GM18505 (cell line): Measurements from ENCODE around the gene CDC6.

Source experiments
- ATAC-seq: cut with Tn5 transposase; IDR thresholded peaks from one replicate; pipeline ENCODE4 v1.9.1; 2021; ENCODE audit not compliant: unreplicated experiment
- POLR2A ChIP-seq: IDR thresholded peaks from 4 replicates; pipeline ENCODE4 v1.6.1; 2011; ENCODE audit warnings: borderline replicate concordance; ENCODE audit not compliant: insufficient read depth, insufficient read length; ENCODE audit errors: extremely low read depth

Gene CDC6

DNA sequence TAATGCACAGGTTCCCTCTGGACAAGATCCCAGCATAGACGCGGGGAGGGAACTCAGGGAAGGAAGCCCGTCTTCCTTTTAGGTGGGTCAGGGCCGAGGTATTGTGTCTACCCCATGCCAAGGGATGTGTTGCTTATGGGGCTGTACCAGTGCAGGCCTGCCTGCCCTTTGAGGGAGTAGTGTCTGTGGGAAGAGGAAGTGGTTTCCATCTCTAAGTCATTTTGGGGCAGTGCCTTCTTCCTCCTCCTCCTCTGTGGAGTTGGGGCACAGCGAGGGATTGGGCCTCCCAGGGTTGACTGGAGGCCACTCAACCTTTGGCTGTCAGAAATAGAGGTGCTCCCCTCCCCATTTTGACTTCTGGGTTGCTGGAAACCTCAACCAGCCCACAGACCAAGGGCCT lies 50.4 kb downstream of the CDC6 start:
- no peak for ATAC-seq
- no peak for TF ChIP-seq POLR2A

DNA sequence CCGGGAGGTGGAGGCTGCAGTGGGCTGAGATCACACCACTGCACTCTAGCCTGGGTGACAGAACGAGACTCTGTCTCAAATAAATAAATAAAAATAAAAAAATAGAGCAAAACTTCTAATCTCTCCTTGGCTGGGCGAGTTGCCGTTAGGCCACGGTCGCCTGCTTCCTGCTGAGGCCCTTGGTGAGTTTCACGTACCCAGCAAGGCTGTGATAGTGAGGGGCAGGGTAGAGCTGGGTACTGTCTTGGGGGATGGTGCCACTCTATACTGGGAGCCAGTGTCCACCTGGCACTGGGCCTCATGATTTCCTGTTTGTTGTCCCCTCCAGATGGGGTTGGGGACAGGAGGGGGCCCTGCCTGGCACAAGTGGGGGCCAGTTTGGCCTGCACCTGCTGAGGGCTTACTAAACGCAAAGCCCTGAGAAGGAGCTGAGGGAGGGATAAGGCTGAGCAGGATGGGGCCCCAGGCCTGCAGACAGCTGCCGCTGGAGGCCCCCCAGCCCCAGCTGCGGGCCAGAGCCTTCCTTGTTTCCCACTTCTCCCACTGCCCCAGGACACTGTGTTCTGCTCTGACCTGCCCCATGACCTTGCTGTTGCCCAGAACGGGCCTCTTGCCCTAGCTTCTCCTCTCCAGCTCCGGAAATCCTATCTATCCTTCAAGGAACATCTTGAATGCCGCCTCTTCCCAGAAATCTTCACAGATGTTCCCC lies 51.4 kb downstream of the CDC6 start:
- no peak for ATAC-seq
- TF ChIP-seq POLR2A = no peak

DNA sequence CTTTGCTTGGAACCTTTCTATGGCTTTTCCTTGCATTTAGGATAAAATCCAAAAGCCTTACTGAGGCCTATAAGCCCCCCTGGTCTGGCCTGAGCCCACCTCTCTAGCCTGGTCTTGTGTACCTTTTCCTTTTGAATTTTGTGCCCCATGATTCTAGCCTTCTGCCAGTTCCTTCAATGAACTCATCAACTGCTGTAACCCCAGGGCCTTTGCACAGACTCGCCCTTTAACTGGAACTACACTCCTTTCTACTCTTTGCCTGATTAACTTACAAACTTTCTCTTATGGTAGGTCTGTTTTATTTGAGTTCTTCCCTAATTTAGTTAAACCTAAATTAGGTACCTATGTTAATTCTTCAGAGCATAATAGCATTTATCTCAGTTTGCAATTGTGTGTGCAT lies 52.6 kb downstream of the CDC6 start:
- ATAC-seq = no peak
- TF ChIP-seq POLR2A = no peak

DNA sequence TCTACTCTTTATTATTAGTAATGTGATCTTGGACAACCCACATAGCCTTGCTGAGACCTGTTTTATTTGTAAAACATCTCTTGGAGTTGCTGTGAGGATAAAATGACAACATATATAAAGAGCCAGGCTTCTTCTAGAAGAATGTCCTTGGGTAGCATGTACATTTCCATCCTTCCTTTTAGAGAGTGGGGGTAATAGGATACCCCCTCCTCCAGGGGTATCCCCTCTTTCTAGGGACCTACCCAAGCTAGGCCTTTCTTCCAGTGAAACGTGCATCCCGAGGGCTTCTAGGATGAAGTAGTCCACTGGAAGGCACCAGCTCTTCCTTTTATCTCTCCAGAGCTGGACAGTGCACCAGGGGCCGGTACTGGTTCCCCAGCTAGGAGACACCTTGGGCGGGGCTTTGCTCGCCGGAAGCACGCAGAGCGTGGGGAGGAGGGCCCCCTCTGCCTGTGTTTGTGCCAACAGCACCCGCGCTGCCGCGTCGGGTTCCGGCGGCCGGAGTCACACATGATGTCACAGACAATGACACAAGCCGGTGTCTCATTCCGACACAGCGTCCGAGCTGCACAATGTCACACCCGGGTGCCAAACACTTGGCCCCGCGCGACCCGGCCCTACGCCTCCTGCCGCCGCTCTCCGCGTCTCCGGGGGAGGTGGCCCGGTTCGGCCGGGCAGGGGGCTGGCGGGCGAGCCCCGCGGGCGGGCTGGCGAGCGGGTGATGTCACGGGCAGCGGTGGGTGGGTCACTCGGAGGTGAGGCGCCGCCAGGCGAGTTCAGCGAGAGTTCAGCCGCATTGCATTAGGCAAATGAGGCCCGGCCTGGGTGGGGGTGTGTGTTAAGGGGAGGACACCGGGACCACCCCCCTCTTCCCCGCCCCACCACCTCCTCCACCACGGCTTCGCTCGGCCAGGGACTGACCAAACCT lies 53.5 kb downstream of the CDC6 start:
- TF ChIP-seq POLR2A = peak; percentile 31
- peak; percentile 64 for ATAC-seq

DNA sequence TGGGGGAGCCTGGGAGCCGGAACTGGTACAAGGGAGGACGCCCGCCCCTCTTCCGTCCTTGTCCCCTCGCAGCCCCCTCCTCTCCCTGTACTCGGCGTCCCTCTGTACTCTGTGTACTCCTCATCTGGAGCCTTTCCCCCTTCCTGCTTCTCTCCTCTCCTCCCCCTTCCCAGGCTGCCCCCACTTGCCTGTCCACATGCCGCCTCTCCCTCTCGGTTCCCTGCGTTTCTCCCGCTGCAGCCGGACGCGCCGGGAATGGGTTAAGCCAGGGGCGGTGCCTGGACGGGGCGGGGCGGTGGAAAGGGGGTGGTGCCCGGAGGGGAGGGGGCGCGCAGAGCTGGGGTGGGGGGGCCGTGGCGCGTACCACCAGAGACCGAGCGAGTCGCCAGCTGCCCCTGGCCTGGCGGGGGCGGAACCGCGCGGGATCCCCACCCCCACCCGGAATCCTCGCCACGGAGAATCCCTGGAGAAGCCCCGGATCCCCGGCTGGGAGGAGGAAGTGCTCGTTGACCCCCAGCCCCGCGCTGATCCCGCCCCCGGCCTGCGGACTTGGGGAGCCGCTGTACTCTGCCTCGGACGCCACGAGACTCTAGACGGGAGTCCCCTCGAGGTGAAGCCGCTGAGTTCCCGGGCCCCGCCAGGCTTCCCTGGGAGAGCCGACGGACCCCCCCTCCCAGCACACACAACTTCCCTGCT lies 54.3 kb downstream of the CDC6 start:
- no peak for ATAC-seq
- TF ChIP-seq POLR2A = no peak

DNA sequence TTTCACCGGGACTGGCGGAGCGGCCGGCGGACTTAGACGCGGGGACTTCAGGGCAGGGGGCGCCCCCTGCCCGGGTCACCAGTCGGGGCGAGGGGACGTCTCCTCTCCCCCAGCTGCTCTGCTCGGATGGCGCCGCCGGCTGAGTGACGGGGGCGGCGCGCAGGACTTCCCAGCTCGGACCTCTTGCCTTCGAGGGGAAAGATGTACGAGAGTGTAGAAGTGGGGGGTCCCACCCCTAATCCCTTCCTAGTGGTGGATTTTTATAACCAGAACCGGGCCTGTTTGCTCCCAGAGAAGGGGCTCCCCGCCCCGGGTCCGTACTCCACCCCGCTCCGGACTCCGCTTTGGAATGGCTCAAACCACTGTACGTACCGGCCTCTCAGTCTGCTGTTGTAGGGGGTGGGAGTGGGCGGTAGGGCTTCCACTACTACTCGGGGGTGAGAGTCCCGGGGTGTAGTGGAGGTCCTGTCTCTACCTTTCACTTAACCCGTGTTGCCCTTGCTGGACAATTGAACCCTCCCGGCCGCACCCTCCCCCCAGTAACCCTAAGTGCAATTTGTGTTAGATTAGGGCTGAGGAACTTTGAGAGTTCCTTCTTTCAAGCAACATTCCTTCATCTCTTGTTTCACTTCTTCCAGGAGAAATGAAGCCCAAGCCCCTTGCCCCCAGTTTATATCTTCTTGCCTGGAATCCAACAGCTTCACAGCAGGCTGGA lies 55.0 kb downstream of the CDC6 start:
- no peak for TF ChIP-seq POLR2A
- no peak for ATAC-seq

DNA sequence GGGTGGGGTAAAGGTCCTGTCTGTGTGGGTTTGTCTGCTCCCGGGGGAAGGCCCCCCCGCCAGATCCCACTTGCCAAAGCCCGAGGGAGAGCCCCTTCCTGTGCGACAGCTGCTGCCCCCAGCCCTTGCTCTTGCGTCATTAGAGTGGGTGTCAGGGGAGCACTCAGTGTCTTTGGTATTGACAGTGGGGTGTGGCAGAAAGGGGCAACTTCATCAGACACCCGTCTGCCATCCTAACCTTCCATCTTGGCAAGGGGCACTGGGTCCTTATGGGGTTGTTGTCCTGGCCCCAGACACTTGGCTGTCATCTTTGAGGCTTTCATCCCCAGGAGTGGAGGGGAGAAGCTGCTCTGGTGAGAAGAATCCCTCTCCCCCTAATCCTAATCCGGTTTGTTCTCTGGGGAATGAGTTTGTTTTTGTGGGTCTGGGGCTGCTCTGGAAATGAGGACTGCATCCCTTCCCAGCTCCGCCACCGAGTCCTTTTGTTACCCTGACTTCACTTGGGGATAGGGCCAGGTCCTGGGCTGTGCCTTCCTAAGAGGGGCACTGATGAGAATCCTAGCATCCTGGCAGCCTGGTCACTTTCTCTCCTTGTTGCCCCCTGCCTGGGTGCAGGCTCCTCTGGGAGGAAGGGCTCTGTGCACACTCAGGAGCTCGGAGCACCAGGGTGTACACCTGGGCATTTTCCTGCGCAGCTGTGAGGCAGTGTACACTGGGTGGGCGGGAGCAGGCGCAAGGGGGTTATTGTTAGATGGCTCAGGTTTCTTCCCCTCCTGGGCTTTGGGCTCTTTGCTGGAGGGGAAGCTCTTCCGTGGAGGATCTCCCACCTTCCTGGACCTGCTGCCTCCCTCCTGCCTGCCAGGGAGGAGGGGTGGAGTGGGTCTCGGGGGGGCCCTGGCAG lies 55.8 kb downstream of the CDC6 start:
- ATAC-seq = no peak
- no peak for TF ChIP-seq POLR2A

DNA sequence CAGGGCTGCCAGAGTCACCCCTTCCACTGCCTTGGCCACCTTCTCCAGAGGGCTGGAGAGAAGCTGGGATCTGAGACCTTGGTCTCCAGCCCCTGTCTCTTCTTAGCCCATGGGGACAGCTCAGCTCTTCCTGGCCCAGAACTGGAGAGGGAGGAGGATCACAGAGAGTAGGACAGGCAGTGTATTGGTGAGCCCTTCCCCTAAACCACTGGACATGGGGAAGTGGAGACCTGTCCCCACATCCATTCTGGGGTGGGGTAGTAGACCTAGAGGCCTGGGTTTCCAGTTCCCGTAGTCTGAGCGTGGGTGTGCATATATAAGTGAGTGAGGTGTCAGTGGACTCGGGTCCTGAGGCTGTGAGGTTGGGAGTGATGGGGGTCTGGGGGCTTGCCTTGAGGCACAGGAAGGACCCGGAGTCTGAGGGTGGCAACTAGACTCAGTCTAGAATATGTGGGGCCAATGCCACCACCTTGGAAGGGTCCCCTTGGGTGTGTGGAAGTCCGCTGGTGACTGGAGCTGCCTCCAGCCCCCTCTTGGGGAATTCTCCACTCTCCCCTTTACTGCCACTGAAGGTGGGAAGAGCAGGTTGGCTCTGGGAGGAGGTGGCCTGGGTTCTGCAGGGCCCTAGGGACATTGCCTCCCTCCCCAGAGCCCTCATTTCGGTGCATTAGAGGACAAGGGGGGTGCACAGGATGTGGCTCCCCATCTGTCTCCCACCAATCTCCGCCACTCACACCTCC lies 56.9 kb downstream of the CDC6 start:
- TF ChIP-seq POLR2A = no peak
- ATAC-seq = no peak

DNA sequence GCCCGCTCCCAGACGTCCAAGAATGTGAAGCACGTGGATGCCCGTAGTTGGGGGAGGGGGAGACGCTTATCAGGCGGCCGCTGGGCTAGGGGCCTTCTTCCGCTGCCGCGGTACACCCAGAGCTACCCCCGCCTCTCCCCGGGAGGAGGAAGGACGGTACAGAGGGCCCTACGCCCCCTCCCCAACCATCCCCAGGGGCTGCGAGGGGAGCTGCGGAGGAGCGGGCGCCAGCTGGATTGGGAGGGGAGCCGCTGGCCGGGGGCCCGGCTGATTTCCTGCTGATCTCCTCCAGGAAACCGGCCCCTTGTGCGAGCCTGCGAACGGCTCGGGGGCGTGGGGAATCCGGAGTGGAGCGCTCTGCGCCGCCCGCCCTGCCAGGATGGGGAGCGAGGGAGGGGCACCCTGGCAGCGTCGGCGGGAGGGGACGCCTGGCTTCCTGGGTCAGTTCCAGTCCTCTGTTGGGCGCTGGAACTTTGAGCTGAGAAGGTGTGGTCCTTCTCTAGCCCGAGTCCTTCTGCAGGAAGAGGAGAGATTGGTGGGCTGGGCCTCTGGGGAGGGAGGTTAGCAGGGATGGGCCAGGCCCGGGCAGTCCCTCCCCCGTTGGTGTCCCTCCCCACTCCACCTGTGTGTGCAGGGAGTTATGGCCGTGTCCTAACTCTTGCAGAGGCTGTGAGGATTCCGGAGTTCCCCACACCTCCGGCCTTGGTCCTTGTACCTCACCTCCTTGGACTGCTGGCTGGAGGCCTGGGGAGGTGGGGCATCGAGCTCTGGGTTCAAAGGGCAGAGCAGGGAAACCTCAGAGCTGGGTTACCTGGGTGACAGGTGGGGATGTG lies 57.7 kb downstream of the CDC6 start:
- no peak for ATAC-seq
- TF ChIP-seq POLR2A = no peak

DNA sequence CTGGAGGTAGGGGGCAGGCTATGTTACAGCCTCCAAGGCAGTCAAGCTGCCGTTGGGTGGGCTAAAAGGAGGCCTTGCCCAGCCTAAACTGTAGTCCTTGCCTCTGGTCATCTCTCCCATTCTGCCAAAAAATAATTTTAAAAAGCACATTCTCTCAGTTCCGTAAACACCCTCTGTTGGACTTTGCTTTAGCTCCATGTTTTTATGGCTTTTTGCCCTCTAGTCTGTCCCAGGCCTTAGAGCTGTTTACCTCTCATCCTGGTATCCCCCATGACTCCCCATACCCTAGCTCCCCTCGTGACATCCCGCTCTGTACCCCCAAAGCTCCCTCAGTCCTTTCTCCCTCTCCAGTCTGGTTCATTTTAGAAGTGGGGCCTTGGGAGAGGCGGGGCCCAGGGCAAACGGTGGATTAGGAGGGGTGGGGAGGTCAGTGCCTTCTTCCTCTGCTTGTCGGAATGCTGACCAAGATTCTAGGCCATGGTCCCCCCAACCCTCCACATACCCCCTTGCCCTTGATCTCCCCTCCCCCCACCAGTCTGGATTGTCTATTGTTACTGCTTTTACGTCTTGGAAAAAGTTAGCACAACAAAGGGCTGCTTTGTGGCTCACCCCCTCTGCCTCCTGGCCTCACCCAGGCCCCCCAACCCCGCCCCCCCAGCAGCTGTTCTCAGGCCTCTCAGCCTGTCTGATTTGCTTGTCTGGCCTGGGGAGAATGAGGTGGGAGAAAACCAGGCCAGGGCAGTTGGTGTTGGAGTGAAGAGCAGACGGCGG lies 58.5 kb downstream of the CDC6 start:
- ATAC-seq = no peak

DNA sequence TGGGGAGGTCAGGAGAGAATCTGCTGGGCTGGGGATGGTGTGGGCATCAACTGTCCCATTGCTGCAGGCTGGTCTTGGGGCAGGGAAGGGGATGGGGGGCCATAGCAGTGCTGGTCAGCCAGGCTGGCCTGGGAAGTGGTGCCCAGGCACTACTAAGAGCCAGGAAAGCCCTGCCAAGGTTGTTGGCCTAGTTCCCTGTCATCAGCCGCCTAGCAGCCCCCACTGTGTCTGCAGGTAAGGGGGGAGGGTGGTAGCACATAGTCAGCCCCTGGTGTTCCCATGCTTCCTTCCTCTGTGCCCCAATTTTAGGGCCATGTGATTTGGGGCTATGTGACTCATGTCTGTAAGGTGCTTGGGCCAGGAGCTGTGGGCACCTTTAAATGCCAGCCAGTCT lies 59.1 kb downstream of the CDC6 start:
- ATAC-seq = no peak
- TF ChIP-seq POLR2A = no peak

More for the DNA sequence above, 58.5 kb downstream of the CDC6 start:
- TF ChIP-seq POLR2A = no peak
